ENCODE data around the gene PTAR1.

GRCh38 chr9:69731348-69731747 is 28.5 kb downstream of the PTAR1 start:
- TF ChIP-seq CTCF (IDR thresholded peaks at IDR 0.05) = no peak
- TF ChIP-seq EP300 (IDR thresholded peaks at IDR 0.05) = no peak

Measured in tibial nerve (tissue), 4 donors.